ENCODE data around the gene PLCB1.

DNA sequence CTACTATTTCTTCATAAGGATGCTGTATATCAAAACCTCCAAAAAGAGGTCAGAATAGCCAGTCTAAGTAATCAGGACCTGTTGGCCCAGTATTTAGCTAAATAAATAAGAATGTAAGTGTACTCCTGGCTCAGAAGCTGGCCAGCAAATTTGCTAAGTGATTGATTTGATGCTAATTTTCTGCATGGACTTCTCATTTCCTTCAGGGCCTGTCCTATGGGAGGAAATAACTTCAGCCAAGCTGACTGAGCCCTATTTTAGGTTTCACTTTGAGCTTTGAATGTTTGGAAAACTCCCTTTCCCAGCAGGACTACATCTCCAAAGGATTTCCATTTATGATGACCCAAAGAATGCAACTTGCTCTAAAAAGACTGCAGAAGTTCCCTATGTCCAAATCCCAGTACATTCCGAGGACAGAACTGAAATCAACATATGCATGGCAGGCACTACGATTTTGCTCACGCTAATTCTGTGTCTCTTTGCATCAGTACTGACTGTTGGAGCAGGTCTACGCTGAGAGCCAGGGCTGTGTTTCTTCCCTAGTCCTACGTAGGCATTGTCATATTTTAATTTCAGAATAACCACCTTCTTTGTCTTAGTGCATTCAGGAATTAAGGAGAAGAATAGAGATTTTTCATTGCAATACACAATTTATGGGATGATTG, 495.4 kb downstream of the PLCB1 start:
- TF ChIP-seq EZH2 (IDR thresholded peaks at IDR 0.05; ENCODE audit: borderline replicate concordance, low read length): no peak
- TF ChIP-seq, protein P1, sequence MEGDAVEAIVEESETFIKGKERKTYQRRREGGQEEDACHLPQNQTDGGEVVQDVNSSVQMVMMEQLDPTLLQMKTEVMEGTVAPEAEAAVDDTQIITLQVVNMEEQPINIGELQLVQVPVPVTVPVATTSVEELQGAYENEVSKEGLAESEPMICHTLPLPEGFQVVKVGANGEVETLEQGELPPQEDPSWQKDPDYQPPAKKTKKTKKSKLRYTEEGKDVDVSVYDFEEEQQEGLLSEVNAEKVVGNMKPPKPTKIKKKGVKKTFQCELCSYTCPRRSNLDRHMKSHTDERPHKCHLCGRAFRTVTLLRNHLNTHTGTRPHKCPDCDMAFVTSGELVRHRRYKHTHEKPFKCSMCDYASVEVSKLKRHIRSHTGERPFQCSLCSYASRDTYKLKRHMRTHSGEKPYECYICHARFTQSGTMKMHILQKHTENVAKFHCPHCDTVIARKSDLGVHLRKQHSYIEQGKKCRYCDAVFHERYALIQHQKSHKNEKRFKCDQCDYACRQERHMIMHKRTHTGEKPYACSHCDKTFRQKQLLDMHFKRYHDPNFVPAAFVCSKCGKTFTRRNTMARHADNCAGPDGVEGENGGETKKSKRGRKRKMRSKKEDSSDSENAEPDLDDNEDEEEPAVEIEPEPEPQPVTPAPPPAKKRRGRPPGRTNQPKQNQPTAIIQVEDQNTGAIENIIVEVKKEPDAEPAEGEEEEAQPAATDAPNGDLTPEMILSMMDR (conservative IDR thresholded peaks at IDR 0.05 in 1 of 2, IDR thresholded peaks at IDR 0.05 in 1 of 2; ENCODE audit: extremely low read depth in 1 of 2, insufficient read depth in 1 of 2, low read depth in 1 of 2, low read length in 2 of 2): no peak
